NCI-H2029 (cell line): ENCODE data around the gene PGGT1B.
"Not testable (repeated sequence)": the region's sequence is repeated elsewhere in the genome, so short reads cannot be mapped to it uniquely, and the experiment has no call there.

Source experiments
- DNase-seq: peaks from one replicate; lab custom pipeline; 2025; lab: John Stamatoyannopoulos, UW

The PGGT1B gene

GRCh38 chr5:115257981-115258380, 4.7 kb downstream of the PGGT1B start:
- DNase-seq: no peak

- not testable (repeated sequence) for DNase-seq
Measured at GRCh38 chr5:115249379-115249778, 13.3 kb downstream of the PGGT1B start.

DNA sequence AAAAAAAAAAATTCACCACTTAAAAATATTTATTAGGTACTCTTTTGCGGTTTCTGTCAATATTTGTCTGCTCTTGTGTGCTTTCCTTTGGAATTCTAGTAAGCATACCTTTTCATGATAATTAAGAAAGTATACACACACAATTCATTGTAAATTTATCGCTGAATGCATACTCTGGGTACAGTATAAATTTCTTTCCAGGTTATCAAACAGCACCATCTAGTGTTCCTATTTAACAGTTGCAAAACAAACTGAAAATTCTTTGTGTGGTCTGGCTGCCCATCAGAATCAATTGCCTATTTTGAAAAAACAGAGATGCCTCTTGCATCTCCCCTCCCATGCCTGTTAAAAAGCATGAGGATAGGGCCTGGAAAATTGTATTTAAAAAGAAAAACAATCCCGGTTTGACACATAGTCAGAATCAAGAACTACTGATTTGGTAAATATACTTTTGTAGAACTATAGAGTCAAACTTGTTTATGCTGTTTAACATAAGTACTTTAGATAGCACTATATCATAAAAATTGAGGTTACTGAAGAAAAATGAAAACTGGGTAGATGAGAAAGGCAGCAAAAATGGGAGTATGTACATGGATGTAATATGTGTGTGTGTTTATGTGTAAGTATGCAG, 16.2 kb downstream of the PGGT1B start:
- peak; percentile 59 for DNase-seq

DNA sequence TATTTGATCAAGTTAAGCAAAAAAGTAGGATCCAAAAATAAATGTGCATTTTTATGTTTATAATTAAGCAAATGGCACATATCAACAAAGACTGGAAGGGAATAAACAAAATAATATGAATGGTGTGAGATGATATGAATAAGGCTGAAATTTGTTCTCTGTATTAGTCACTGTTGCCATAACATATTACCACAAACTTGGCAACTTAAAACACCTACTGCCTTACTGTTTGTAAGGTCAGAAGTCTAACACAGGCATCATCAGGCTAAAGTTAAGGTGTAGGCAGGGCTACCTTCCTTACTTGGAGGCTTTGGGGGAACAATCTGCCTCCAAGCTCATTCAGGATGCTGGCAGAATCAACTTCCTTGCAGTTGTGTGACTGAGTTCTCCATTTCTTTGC, 19.3 kb downstream of the PGGT1B start:
- no peak for DNase-seq

- no peak for DNase-seq
Measured at GRCh38 chr5:115241881-115242642, 20.6 kb downstream of the PGGT1B start.

DNA sequence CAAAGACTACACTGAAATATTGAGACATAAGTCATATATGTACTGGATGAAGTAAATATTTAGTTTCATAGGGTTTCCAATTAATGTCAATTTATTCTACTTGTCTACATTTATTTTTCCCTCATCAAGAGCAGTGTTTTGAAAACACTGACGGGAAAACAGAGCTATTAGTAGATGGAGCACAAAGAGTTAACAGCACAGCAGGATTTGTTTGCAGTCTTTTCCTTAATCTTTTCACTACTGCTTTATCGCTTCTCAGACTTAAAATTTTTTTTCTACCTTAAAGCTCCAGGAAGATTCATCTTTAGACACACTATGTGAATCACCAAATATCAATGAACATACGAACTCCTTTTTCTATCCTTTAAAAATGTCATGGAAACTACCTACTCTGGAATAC, 25.6 kb downstream of the PGGT1B start:
- DNase-seq: no peak

- no peak for DNase-seq
Measured at GRCh38 chr5:115236599-115236998, 26.1 kb downstream of the PGGT1B start.

GRCh38 chr5:115231598-115231997, 31.1 kb downstream of the PGGT1B start:
- DNase-seq: no peak

DNA sequence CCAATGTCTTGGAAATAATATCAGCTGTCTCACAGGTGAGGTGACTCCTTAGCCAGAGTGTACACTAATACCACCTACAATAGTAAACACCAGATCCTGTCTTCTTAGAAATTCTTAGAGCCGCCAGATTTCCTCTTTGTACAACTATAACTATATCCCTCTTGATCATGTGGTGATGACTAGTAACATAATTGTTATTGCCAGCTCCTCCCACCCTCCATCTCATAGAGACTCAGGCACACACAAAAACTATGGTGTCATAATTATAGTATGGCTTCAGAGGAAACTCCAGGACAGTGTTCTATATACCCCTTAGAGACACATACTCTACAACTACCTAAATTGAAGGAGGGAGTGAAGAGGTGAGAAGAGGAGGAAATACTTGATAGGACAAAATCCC, 33.1 kb downstream of the PGGT1B start:
- DNase-seq: no peak

GRCh38 chr5:115227281-115227680, 35.4 kb downstream of the PGGT1B start:
- no peak for DNase-seq

DNA sequence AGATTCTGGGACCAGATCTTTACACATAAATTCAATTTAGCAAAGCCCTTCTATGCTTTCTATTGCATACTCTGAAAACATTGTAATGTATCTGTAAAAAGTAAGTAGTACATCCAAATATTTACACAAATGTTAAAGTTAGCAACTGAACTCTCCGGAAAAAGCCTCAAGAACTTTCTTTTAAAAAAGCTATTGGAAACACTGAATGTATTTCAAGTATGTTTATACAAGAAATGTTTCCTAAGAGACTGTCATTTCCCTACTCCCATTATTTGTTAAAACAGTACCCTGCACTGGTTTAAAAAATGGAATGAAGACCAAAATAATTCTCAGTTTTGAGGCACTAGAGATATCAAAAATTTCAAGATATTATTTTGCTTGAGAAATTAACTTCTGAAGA, 48.1 kb downstream of the PGGT1B start:
- no peak for DNase-seq

DNA sequence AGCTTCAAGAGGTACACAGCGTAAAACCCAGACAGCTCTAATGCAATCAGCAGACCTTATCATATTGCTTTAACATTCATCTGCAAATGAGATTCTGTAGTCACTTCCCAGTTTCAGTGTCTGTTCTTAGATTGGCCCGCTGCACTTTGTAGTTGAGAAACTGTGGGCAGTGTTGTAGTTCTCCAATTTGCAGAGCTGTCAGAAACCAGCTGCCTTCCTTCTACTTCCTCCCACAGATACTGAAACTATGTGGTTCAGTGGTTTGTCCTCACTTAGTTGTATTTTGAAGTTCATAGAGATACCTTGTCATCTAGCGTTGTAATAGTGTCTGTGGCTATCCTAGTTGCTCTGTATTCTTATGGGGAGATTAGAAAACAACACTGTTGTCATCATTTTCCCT, 53.4 kb downstream of the PGGT1B start:
- DNase-seq: no peak

- DNase-seq: no peak
Measured at GRCh38 chr5:115202952-115203351, 59.7 kb downstream of the PGGT1B start.

GRCh38 chr5:115196161-115196560, 66.5 kb downstream of the PGGT1B start:
- no peak for DNase-seq

- no peak for DNase-seq
Measured at GRCh38 chr5:115194676-115195075, 68.0 kb downstream of the PGGT1B start.

DNA sequence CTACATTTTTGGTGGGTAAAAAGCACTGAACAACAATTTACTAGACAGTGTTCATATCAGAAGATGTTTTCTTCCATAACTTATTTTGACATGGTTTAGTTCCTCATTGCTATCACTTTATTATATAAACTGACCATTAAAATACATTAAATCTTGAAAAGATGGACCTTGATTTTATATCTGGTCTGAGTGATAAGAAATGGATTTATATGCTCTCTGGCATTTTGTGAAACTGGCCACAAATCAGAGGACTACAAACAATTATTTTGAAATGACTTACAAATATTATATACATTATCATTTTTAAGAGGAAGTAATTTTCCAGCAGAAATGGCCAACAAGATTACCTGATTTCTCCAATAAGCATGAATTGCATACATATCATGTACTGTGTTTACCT, 69.4 kb downstream of the PGGT1B start:
- no peak for DNase-seq

DNA sequence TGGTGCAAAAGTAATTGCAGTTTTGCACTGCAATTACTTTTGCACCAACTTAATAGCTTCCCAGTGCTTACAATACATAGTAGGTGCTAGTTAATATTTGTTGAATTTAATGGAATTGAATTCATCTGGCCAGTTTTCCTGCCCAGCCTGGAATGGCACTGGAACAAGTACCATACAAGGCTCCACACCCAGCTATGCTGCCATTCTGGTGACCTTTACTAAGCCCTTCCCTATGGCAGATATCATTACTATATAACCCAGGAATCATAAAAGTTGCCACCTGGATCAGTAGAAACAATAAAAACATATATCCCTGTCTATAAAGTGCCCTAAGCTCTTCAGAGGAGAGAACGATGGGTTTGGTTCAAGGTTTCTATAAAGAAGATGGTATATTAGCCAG, 70.6 kb downstream of the PGGT1B start:
- no peak for DNase-seq

DNA sequence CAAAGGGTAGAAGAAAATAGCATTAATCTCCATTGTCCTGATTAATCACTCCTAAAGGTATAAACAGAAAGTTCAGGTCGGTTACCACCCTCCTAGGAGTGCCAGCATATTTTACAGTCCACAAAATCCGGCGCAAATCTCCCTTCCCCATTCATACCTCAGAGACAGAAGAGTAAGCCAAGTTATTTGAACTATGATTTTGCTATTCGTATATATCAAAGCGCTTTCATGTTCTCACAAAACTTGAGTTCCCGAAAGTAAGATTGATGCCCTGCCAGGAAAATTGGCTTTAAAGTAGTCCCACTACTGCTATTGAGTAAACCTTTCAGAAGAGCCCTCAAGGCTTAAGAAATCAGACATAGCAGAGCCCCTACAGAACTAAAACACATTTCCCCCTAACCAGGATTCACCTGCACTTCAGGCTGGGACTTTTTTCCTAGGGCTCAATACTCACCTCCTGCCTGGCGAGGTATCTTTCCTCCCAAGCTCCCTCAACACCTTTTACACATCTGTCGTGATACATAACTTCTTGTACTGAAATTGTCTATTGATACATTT, 71.1 kb downstream of the PGGT1B start:
- no peak for DNase-seq

- no peak for DNase-seq
Measured at GRCh38 chr5:115190388-115190787, 72.3 kb downstream of the PGGT1B start.

DNA sequence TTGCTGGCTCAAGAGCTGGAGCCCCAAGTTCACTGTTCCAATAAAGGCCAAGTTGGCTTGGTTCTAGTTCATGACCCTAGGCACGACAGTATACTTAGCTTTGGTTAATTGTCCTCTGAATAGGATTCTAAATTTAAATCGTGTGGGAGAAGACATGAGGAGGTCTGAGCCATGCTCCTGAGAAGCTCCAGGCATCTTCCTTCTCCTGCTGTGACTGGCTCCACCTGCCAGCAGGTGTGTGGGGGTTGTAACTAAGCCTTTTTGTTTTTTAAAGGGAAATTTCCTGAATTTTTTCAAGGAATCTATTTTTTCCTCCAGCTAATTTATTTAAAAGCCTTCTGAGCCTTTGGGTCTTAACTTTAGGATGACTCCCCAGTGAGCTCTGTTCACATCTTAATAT, 72.8 kb downstream of the PGGT1B start:
- no peak for DNase-seq

DNA sequence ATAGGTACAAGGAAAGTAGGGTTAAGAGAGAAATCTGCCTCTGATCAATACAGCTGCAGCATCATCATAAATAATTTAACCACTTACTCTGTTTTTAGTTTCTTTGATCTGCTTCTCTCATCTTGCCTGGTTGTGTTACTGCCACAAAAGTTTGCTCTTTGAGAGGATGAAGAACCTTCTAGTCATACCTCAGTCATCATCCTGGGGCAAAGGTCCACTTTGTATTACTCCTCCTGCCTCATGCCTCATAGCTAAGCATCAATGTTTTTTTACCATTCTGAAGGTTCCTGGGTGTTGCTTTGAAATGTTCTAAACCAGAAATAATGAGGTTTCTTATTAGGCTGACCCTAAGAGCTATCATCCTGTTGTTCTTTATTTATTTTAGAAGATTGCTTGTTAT, 75.9 kb downstream of the PGGT1B start:
- DNase-seq: no peak

- no peak for DNase-seq
Measured at GRCh38 chr5:115184770-115185169, 77.9 kb downstream of the PGGT1B start.

- no peak for DNase-seq
Measured at GRCh38 chr5:115181757-115182156, 80.9 kb downstream of the PGGT1B start.
